HG02938 (cell line): Measurements from ENCODE around the gene BMP6.
"Not testable (repeated sequence)": the region's sequence is repeated elsewhere in the genome, so short reads cannot be mapped to it uniquely, and the experiment has no call there.

Experiments
- ATAC-seq: cut with Tn5 transposase; IDR thresholded peaks from one replicate; pipeline ENCODE4 v1.9.1; 2021; ENCODE audit warnings: mild to moderate bottlenecking, moderate library complexity; ENCODE audit not compliant: unreplicated experiment

The BMP6 gene

DNA sequence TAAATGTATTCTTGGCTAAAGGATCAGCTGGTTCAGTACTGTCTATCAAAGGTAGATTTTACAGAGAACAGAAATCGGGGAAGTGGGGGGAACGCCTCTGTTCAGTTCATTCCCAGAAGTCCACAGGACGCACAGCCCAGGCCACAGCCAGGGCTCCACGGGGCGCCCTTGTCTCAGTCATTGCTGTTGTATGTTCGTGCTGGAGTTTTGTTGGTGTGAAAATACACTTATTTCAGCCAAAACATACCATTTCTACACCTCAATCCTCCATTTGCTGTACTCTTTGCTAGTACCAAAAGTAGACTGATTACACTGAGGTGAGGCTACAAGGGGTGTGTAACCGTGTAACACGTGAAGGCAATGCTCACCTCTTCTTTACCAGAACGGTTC lies 154.8 kb downstream of the BMP6 start:
- no peak for ATAC-seq

DNA sequence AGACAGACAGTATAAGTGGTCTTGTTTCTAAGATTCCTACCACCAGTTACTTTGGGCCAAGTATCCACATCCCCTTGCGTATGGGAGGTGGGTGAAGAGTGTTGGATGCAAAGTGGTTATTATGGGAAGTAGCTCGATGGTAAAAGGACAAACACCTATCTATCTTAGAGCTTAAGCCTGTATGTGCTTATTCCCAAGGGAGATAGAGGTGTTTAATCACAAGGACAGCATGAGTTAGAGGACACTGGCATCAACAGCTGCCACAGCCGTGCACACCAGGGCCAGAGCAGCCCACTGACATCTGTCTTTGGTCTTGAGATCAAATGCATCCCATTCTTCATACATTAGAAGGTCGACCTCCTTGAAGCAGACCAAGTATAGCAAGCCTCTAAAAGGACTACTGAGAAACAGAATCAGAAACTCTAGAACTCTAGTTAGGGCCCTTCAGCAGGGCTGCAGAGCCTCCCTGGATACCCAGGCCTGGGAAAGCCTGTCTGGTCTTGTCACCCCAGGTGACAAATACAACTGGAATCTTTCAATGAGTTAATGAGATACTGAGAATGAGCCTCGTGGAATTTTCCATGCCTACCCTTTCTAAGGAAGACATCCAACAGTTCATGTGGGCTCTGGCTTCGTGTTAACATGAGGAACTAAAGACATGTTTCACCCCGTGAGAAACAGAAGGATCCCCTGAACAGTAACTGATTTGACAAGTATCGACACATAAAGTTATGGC lies 156.0 kb downstream of the BMP6 start:
- no peak for ATAC-seq

DNA sequence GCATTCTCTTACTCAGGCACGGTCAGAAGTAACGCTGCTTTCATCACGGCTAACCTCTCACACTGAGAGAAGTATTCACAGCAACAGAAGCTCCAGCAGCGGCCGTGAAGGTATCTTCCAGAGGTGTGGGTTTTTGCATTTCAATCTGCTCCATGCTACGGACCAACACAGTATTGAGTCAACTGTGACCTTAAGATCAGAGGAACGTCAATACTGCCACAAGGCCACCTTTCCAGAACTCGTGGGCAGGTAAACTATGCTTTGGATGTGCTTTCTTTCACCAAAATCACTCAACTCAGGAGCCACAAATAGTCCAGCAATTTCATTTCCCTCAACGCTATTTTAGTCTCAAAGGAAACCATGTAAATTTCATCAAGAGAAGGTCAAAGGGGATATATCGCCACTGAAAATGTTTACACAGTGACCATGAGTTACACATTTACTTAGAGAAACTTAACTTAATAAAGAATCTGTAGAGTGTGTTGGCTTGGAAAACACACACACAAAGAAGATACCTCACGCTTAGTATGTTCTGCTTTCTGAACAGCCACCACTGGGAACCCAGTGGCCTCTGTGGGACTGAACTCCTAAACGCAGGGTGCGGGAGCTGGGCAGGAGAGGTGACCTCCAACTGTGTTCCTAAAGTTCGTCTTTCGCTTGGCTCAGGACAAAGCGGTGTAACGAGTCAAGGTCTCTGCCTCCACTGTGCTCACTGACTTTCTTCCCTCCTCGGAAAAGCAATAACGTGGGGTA lies 156.8 kb downstream of the BMP6 start:
- ATAC-seq: no peak

DNA sequence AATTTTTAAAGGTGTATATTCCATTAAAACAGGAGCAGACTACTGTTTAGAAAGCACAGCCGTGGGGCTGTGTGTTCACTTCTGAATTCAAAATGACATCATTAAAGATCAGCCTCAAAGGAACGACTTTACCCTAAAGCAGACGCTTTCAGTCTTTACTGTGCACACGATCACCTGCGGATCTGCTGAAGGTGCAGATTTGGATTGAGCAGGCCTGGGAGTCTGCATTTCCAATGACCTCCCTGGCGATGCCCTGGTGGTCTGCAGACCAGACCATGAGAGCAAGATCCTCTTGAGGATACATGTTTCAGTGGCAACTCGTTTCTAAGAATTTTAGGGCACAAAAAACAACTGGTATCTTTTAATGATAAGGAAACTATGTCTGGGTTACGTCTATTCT lies 157.5 kb downstream of the BMP6 start:
- ATAC-seq: no peak

DNA sequence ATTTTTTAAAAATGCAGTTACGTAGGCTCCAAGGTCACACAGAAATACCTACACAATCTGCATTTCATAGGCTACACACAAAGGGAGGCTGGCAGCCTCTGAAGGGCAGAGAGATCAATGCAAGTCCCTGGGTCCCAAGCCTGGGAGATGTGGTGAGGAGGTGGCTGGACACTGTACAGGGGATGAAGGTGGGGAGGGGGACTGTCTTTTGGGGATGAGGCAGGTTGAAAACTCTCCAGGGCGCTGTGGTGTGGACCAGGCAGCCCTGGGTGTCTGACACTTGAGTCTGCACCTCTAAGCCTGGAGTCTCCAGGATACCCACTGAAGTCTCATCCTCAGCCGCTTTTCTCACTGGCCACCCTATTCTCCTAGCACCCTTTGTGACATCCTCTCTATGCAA lies 160.2 kb downstream of the BMP6 start:
- no peak for ATAC-seq

DNA sequence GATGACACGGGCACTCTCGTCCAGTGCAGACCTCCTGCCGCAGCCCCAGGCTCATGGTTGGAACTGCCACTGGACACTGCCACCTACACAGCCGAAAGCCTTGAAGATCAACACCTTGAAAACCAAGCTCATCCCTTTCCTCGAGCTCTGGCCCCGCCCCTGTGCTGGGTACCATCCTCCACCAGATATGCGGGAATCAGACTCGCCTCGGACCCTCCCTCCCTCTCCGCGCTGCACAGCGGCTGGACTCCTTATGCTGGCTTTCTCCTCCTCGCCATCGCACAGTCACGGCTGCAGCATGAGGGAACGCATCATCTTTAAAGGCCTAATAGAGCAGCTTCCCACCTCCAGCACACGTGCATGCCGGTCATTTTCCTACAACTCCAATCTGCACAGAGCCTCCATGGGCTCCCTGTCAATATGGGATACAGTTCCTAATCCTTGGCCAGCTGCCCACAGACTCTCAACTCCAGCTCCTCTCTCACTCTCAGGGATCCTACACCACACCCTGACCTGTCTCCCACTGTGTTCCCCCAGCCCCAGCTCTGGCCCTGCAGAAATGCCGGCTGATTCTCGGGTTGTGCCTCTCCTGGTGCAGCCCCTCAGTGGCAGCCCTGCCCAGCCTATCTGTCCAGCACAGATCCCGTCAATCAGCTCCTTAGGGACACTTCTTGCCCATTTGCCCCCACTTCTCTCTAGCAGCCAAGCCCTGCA lies 161.5 kb downstream of the BMP6 start:
- no peak for ATAC-seq

DNA sequence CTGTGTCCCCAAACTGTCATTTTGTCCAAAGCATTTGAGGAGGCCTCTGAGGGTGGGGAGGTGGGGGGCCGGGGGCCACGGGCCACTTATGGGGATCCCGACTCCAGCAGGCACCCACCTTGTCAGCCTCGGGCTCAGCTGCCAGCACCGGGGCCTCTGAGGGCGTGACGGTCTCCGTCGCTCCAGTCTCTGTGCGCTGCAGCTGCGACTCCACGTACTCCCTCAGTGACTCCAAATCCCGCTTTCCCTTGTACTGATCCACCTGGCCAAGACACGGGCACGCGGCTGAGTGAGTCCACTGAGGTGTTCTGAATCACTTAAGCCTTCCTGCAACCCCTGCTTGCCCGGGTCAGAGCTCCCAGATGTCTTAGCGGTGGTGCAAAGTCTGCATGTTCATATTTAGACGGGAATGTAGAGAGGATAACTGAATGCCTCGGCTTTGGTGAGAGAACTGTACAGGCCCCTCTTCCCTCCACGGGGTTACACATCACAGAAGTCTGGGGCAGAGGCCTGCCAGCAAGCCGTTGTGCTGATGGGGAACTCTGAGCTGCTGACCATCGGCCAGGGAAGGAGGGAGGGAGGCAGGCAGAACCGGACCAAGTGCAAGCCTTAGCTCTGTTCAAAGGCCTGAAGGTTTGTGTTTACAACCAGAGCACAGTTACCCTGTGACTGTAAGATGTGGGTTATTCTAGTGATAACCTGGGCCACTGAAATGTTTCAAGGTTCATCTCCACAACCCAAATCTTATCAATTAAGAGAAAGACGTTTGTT lies 162.9 kb downstream of the BMP6 start:
- ATAC-seq: no peak

DNA sequence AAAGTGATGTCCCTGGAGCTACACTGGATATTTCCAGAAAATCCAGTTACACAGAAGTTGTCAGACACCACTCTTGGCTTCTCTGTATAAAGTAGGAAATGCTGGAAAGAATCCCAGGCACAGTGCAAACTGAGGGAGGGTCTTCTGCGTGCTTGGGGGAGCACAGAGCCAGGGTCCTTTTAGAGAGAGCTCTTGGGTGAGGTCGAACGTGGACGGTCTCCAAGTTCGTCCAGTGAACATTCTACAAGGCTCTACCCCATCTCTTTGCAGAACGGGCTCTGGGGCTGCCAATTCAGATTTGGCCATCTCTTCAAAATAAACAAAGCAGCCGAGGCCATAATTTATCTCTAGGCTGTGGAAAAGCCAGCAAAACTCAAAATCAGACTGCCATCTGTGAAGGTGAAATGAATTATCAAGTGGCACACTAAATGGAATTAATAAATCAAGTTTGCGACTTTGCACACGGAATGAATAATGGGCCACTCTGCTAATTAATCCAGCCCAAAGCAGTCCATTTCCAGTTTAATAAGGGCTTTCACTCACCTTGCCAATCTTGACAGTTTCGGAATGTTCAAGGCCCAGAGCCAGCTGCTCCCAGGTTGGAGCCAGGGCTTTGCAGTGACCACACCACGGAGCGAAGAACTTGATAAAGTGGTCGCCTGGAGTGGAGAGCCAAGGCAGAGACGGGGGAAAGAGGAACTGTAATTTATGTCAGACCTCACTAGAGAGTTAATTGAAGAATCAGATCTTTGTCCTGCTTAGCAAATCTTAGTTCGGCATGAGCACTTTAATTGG lies 165.4 kb downstream of the BMP6 start:
- ATAC-seq: no peak

DNA sequence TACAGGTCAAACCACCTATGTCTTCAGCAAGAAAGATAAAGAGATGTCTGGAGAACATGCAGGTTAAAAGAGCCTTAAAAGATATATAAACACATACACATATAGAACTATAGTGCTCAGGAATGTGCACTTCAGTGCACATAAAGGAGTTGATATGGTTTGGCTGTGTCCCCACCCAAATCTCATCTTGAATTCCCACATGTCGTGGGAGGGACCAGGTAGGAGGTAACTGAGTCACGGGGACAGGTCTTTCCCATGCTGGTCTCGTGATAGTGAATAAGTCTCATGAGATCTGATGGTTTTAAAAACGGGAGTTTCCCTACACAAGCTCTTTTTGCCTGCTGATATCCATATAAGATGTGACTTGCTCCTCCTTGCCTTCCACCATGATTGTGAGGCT lies 166.5 kb downstream of the BMP6 start:
- ATAC-seq: not testable (repeated sequence)

DNA sequence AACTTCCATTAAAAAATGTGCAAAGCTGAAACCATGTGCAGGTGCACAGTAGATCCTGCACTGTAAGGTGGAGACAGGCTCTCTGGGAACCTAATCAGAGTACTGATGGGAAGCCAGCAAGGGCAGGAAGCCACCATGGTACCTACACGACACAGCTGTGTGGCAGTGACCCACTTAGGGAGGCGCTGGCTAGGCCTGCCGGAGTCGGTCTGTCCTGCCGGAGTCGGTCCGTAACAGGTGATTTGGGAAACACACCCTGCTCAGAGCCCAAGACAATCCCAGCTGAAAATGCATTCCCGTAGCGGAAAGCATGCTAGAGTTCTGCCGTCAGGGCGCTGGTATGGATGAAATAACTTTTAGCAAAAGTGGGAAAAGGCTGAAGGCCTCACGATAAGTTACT lies 167.4 kb downstream of the BMP6 start:
- no peak for ATAC-seq

DNA sequence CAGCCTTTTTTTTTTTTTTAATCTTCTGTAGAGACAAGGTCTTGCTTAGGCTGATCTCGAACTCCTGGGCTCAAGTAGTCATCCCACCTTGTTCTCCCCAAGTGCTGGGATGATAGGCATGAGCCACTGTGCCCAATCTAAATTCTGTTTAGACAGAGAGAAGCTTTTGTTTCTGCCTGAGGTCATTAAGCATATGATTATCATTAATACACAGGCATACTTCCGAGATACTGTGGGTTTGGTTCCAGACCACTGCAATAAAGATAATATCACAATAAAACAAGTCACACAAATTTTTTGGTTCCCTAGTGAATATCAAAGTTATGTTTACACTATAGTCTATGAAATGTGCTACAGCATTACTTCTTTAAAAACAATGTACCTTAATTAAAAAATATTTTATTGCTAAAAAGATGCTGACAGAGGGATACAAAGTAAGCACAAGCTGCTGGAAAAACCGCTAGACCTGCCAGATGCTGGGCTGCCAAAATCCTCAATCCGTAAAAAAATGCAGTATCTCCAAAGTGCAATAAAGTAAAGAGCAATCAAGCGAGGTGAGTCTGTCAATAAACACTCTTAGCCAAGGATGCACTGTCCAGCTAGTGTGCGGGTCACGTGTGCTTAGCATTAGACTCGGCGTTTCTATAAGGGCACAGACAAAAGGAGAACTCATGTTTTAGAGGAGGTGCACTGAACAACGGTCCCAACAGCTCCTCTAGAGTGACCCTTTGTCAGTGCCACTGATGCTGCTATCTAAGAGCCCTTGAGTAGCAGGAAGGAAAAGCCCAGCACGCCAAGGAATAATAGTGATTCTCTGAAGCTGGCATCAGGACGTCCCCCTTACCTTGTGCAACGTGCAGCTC lies 168.6 kb downstream of the BMP6 start:
- no peak for ATAC-seq

DNA sequence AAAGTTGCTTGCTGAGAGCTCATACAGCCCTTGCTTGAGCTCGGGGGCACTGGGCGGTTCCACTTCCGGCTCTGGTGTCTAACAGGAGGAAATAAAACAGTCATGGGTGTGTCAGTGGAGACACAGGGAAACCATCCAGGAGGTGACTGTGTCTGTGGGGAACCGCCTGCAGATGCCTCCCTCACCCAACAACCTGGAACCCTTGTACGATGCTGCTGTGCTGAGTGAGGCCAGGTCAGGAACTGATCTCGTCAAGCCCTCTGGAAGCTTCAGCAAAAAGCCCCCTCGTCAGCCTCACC lies 169.2 kb downstream of the BMP6 start:
- no peak for ATAC-seq

DNA sequence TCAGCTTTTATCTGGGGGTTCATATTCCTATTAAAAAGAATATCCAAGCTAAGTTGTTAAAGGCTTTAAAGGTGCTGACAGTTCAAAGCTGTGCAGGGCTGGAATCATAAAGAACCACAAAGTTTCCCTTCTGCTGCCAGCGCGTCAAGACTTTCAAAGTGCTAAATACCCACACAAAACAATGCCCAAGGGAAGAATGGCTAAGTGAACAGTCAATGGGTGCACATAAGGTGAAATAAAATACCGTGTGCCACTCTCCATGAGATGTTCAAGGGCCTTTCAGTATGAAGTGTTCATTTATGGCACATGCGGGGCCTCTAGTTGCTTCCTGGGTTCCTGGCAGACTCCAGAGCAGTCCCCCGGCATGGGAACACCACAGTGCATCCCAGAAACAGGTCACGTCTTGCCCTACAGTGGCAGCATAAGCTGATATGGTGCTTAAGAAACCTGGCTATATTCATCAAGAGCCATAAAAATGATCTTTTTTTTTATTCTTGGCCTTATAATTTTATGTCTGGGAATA lies 170.6 kb downstream of the BMP6 start:
- ATAC-seq: no peak

DNA sequence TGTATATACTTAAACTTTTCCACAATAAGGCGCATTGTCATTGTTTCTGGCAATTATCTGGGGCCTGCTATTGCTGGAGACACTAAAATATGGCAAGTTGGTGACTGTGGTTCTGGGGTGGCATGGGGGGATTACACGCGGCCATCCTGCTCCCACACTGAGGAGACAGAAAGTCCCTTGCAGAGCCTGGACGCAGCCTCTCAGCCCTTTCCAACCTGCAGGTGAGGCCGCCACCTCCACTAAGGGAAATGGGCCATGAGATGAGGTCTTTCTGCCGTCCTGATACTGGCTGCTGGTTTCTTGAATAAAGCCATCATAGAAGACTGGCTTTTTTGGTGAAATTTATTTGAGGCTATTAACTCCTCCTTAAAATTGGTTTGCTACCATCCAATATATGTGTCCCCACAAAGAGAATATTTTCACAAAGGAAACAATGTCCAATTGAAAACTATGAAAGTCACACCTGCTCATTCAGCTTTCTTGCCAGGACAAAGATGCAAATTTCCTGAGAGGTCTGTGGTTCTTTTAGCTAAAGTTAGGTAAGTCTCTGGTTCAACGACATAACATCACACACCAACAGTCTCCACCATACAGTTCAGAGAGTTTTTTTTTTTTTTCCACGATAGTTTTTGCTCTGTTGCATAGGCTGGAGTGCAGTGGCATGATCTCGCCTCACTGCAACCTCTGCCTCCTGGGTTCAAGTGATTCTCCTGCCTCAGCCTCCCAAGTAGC lies 171.7 kb downstream of the BMP6 start:
- no peak for ATAC-seq

DNA sequence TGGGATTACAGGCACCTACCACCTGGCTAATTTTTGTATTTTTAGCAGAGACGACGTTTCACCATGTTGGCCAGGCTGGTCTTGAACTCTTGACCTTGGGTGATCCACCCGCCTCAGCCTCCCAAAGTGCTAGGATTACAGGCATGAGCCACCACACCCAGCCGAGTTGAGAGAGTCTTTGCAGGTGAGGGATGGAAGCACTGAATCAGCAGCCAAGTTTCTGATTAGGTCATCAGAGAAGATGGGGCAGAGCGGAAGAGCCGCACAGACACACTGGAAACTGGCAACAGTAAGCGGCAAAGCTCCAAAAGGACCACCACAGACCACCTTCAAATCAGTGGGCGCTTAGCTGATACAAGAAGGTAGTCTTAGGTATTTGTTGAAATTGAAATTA lies 172.3 kb downstream of the BMP6 start:
- ATAC-seq: not testable (repeated sequence)

DNA sequence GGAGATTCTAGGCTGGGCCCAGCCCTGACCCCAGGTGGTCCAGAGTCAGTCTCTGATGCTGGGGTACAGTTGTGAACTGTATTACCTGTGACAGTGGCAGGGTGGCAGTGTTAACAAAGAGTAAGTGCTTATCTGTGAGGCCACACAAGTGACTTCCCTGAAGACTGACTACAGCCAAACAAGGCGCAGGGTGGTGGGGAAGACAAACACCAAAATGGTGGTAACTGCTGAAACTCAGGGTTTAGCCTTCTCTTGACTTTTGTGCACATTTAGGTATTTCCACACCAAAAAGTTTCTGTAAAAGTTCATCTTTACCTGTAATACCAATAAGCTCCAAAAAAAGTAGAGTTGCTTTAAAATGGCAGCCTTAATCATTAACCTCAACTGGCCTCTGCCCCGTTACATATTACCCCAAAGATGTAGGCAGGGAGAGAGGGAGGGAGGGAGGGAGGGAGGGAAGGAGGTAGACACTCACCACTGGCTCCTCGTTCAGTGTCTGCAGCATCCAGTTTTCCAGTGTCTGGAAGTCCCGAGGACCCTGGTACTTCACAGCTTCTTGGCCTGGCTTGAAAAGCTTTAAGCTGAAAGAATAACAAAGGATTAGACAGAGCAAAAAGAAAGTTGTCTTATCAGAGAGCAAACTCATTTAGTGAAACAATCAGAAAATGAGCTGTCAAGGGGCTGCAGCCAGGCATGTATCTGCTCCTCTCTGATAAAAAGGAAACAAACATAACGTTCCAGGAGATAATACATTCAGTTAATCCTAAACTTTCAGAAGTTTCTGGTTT lies 173.4 kb downstream of the BMP6 start:
- ATAC-seq: no peak

DNA sequence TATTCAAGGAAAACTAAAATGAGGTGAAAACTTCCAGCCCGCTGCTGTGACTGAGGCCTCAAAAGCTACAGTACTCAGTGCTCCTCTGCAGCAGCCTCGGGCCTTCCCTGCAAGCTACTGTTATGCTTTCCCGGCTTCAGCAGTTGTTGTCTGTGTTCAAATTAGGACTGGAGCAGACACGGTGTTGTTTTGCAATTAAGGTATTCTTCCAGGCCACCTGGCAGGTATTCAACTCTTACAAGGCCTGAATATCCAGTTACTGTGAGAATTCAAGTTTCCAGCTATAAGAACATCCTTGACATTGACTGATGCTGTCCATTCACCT lies 174.0 kb downstream of the BMP6 start:
- no peak for ATAC-seq

DNA sequence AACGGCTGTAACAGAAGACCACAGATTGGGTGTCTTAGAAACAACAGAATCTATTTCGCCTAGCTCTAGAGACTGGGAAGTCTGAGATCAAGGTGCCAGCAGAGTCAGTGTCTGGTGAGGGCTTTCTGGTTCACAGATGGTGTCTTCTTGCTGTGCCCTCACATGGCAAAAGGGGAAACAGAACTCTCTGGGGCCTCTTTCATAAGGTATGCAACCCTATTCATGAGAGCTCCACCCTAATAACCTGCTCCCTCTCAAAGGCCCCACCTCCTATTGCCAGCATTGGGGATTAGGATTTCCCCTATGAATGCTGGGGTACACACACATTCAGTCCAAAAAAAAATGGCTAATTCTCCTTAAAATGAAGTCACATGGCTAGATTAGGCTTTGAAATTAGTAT lies 174.7 kb downstream of the BMP6 start:
- ATAC-seq: no peak
